ENCODE data around the gene HMGXB3.

The HMGXB3 gene

GRCh38 chr5:150000256-150000989 lies at the start of gene HMGXB3, which contains the start of gene TIGD6:
TSS of gene HMGXB3 (plus strand) at chr5:150000739. CDS start at chr5:150004853, 4,114 bp downstream.
TSS of gene TIGD6 (minus strand) at chr5:150000654. CDS start at chr5:149996348, 4,306 bp downstream.
- ATAC-seq (peak; percentile 91), DNase-seq (peak; percentile 92 to 95)
- Mint-ChIP-seq H3K27ac (peak within 1 kb of the TSS; percentile 55 to 96), H3K4me3 (peak within 1 kb of the TSS; percentile 78 to 97), H3K27me3 (no peaks in the 10 kb centered on the region), H3K4me1 (peaks cover 41% of the 10 kb centered on the region), H3K9me3 (no peaks in the 10 kb centered on the region)

GRCh38 chr5:149951138-149951749 lies 49.3 kb upstream of the HMGXB3 start:
- H3K4me1 Mint-ChIP-seq = no peaks in the 10 kb centered on the region
- H3K9me3 Mint-ChIP-seq = no peaks in the 10 kb centered on the region
- H3K27ac Mint-ChIP-seq = no peak overlapping the region
- no peaks in the 10 kb centered on the region for H3K27me3 Mint-ChIP-seq
- no peak for DNase-seq
- ATAC-seq = no peak
- H3K4me3 Mint-ChIP-seq = no peak overlapping the region

GRCh38 chr5:149953436-149954121 lies 47.0 kb upstream of the HMGXB3 start:
- H3K27me3 Mint-ChIP-seq = no peaks in the 10 kb centered on the region
- DNase-seq (no peak), ATAC-seq (no peak)
- H3K9me3 Mint-ChIP-seq = no peaks in the 10 kb centered on the region
- H3K27ac Mint-ChIP-seq = no peak overlapping the region
- no peak overlapping the region for H3K4me3 Mint-ChIP-seq
- H3K4me1 Mint-ChIP-seq = no peaks in the 10 kb centered on the region

- Mint-ChIP-seq H3K9me3 (no peaks in the 10 kb centered on the region), H3K27me3 (no peaks in the 10 kb centered on the region), H3K4me3 (no peak overlapping the region), H3K4me1 (peaks cover 7% of the 10 kb centered on the region), H3K27ac (no peak overlapping the region)
- no peak for ATAC-seq
- no peak for DNase-seq
Measured at GRCh38 chr5:149954798-149955197, 45.7 kb upstream of the HMGXB3 start.

- Mint-ChIP-seq H3K4me1 (peaks cover 22% of the 10 kb centered on the region), H3K27me3 (no peaks in the 10 kb centered on the region), H3K4me3 (no peak overlapping the region), H3K9me3 (no peaks in the 10 kb centered on the region), H3K27ac (peak overlapping the region in 1 of 2 donors; percentile 27)
- DNase-seq (no peak), ATAC-seq (no peak)
Measured at GRCh38 chr5:149956685-149957084, 43.9 kb upstream of the HMGXB3 start.

- H3K27ac Mint-ChIP-seq = no peak overlapping the region
- H3K27me3 Mint-ChIP-seq = no peaks in the 10 kb centered on the region
- no peak overlapping the region for H3K4me3 Mint-ChIP-seq
- H3K9me3 Mint-ChIP-seq = no peaks in the 10 kb centered on the region
- DNase-seq = no peak
- peaks cover 34% of the 10 kb centered on the region for H3K4me1 Mint-ChIP-seq
- ATAC-seq = no peak
Measured at GRCh38 chr5:149957855-149958254, 42.7 kb upstream of the HMGXB3 start.

GRCh38 chr5:149959406-149960236 lies 40.9 kb upstream of the HMGXB3 start:
- Mint-ChIP-seq H3K27ac (peak overlapping the region; percentile 97 to 99), H3K9me3 (no peaks in the 10 kb centered on the region), H3K4me3 (peak overlapping the region; percentile 93 to 98), H3K4me1 (peaks cover 36% of the 10 kb centered on the region), H3K27me3 (no peaks in the 10 kb centered on the region)
- peak; percentile 59 for ATAC-seq
- peak; percentile 50 to 67 for DNase-seq

GRCh38 chr5:149960272-149961185 lies 40.0 kb upstream of the HMGXB3 start, which contains the start of gene SLC26A2:
TSS of gene SLC26A2 (plus strand) at chr5:149960758. CDS start at chr5:149977653, 16,895 bp downstream.
- no peaks in the 10 kb centered on the region for H3K9me3 Mint-ChIP-seq
- H3K4me1 Mint-ChIP-seq = peaks cover 36% of the 10 kb centered on the region
- no peaks in the 10 kb centered on the region for H3K27me3 Mint-ChIP-seq
- H3K27ac Mint-ChIP-seq = peak within 1 kb of the TSS; percentile 99
- peak; percentile 90 to 95 for DNase-seq
- ATAC-seq = peak; percentile 97
- H3K4me3 Mint-ChIP-seq = peak within 1 kb of the TSS; percentile 93 to 98

GRCh38 chr5:149961186-149961685 lies 39.3 kb upstream of the HMGXB3 start:
- DNase-seq (peak in 1 of 2 donors; percentile 3), ATAC-seq (no peak)
- Mint-ChIP-seq H3K9me3 (no peaks in the 10 kb centered on the region), H3K4me1 (peaks cover 36% of the 10 kb centered on the region), H3K27ac (peak overlapping the region in 1 of 2 donors; percentile 83), H3K27me3 (no peaks in the 10 kb centered on the region), H3K4me3 (peak overlapping the region; percentile 93 to 98)

- peak in 1 of 2 donors; percentile 8 for DNase-seq
- peaks cover 36% of the 10 kb centered on the region for H3K4me1 Mint-ChIP-seq
- ATAC-seq = no peak
- no peak overlapping the region for H3K27ac Mint-ChIP-seq
- H3K27me3 Mint-ChIP-seq = no peaks in the 10 kb centered on the region
- H3K4me3 Mint-ChIP-seq = peak overlapping the region in 1 of 2 donors; percentile 98
- H3K9me3 Mint-ChIP-seq = no peaks in the 10 kb centered on the region
Measured at GRCh38 chr5:149961957-149962409, 38.6 kb upstream of the HMGXB3 start.

GRCh38 chr5:149962601-149963300 lies 37.8 kb upstream of the HMGXB3 start:
- Mint-ChIP-seq H3K4me1 (peaks cover 36% of the 10 kb centered on the region), H3K27ac (no peak overlapping the region), H3K9me3 (no peaks in the 10 kb centered on the region), H3K27me3 (no peaks in the 10 kb centered on the region), H3K4me3 (no peak overlapping the region)
- ATAC-seq = no peak
- DNase-seq = no peak

- H3K27ac Mint-ChIP-seq = peak overlapping the region in 1 of 2 donors; percentile 56
- H3K9me3 Mint-ChIP-seq = no peaks in the 10 kb centered on the region
- DNase-seq = no peak
- peaks cover 36% of the 10 kb centered on the region for H3K4me1 Mint-ChIP-seq
- ATAC-seq = no peak
- H3K4me3 Mint-ChIP-seq = no peak overlapping the region
- no peaks in the 10 kb centered on the region for H3K27me3 Mint-ChIP-seq
Measured at GRCh38 chr5:149963729-149964128, 36.8 kb upstream of the HMGXB3 start.

GRCh38 chr5:149966946-149967345 lies 33.6 kb upstream of the HMGXB3 start:
- Mint-ChIP-seq H3K9me3 (no peaks in the 10 kb centered on the region), H3K4me1 (peaks cover 11% of the 10 kb centered on the region), H3K27ac (no peak overlapping the region), H3K27me3 (no peaks in the 10 kb centered on the region), H3K4me3 (no peak overlapping the region)
- DNase-seq (no peak), ATAC-seq (no peak)
